ENCODE results near the gene LKAAEAR1.
"Not testable (repeated sequence)": the region's sequence is repeated elsewhere in the genome, so short reads cannot be mapped to it uniquely, and the experiment has no call there.

LKAAEAR1 gene

GRCh38 chr20:64083804-64084684 is at the start of gene LKAAEAR1:
LKAAEAR1 (minus strand) TSS chr20:64084398; CDS start chr20:64084219, 179 bp downstream.
- DNase-seq (ENCODE audit: low read depth in 2 of 2): no peak
- H3K4me3 ChIP-seq (replicated peaks in 1 of 2; ENCODE audit: low read depth in 2 of 2, low read length in 2 of 2): peak within 1 kb of the TSS; percentile 27 to 41
- no peak for TF ChIP-seq CTCF (IDR thresholded peaks at IDR 0.05; ENCODE audit: low read depth, low read length)

- TF ChIP-seq CTCF (IDR thresholded peaks at IDR 0.05; ENCODE audit: low read depth, low read length): peak; percentile 23
- peak; percentile 6 to 11 for DNase-seq (ENCODE audit: low read depth in 2 of 2)
These were observed 47.2 kb upstream of the LKAAEAR1 start for GRCh38 chr20:64131406-64131805.

GRCh38 chr20:64130876-64131275 is 46.7 kb upstream of the LKAAEAR1 start:
- TF ChIP-seq CTCF (IDR thresholded peaks at IDR 0.05; ENCODE audit: low read depth, low read length): no peak
- no peak overlapping the region for H3K4me3 ChIP-seq (replicated peaks in 1 of 2; ENCODE audit: low read depth in 2 of 2, low read length in 2 of 2)
- DNase-seq (ENCODE audit: low read depth in 2 of 2): no peak

More at GRCh38 chr20:64131406-64131805, 47.2 kb upstream of the LKAAEAR1 start:
- H3K4me3 ChIP-seq (replicated peaks in 1 of 2; ENCODE audit: low read depth in 2 of 2, low read length in 2 of 2): no peak overlapping the region

- TF ChIP-seq CTCF (IDR thresholded peaks at IDR 0.05; ENCODE audit: low read depth, low read length): no peak
- DNase-seq (ENCODE audit: low read depth in 2 of 2): no peak
- H3K4me3 ChIP-seq (replicated peaks in 1 of 2; ENCODE audit: low read depth in 2 of 2, low read length in 2 of 2): no peak overlapping the region
These were observed 46.1 kb upstream of the LKAAEAR1 start for GRCh38 chr20:64130271-64130670.

- H3K4me3 ChIP-seq (replicated peaks in 1 of 2; ENCODE audit: low read depth in 2 of 2, low read length in 2 of 2): no peak overlapping the region
- DNase-seq (ENCODE audit: low read depth in 2 of 2): no peak
- no peak for TF ChIP-seq CTCF (IDR thresholded peaks at IDR 0.05; ENCODE audit: low read depth, low read length)
These were observed 45.1 kb upstream of the LKAAEAR1 start for GRCh38 chr20:64129146-64129782.

GRCh38 chr20:64123517-64123916 is 39.3 kb upstream of the LKAAEAR1 start:
- DNase-seq (ENCODE audit: low read depth in 2 of 2); H3K4me3 ChIP-seq (replicated peaks in 1 of 2; ENCODE audit: low read depth in 2 of 2, low read length in 2 of 2): not testable (repeated sequence)

GRCh38 chr20:64122927-64123326 is 38.7 kb upstream of the LKAAEAR1 start:
- not testable (repeated sequence) for DNase-seq (ENCODE audit: low read depth in 2 of 2); H3K4me3 ChIP-seq (replicated peaks in 1 of 2; ENCODE audit: low read depth in 2 of 2, low read length in 2 of 2)

Data from cardiac fibroblast (primary cell).